ENCODE results near the gene POLR1A. TPM values are rescaled to one million over a fixed set of nuclear protein-coding genes. Genes with fewer than 3 reads are reported as not detected.

Gene POLR1A
- total RNA-seq, 1 experiment from 2014 or later, result 62.7 TPM

DNA sequence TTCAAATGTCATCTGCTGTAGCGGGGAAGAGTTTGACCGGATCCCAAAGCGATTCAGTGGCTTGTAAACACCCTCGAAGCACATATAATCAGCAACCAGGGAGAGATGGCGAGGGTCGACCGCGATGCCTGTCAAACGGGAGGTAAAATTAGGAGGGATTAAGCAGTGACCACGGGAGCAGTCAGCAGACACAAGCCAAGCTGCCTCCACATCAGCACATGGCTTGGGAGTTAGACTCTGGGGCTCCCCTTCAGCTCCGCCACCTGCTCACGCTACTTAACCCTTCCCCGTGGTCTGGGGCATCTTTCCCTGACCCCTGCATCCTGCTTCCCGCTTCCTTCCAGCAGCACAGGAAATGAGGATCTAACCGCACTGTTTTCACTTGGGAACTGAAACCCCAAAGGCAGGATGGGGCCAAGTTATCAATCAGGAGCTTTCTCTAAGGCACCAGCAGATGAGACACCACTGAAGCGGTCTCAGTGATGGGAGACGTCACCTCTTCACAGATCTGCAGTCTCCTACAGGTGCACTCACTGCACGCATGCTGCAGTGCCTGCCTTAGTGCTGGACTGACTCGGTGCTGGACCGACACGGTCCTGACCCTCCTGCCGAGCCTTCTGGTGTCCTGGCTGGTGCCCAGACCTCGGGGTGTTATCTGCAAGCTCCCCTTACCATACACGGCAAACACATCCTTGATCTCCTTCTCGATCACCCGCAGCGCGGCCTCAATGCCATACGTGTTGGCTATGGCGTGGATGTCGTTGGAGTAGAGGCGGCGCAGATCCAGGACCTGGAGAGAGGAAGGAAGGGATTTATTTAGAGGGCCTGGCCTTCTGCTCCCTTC is 77.5 kb downstream of the POLR1A start:
- Histone ChIP-seq H2BK120ac (ENCODE audit: low read depth, low read length, poor library complexity, severe bottlenecking) (no peak overlapping the region), H3K23ac (ENCODE audit: insufficient read length, low read depth, low read length) (no peak overlapping the region), H3K27me3 (ENCODE audit: insufficient read depth, low read length) (no peaks in the 10 kb centered on the region), H3K14ac (ENCODE audit: insufficient read depth, low read length) (no peak overlapping the region), H3K9ac (ENCODE audit: extremely low read depth, insufficient read length, low read length) (no peak overlapping the region), H3K4me1 (ENCODE audit: insufficient read depth, low read length) (no peaks in the 10 kb centered on the region), H2BK5ac (ENCODE audit: insufficient read length, low read length) (no peak overlapping the region), H4K91ac (ENCODE audit: insufficient read length, low read depth, low read length) (no peak overlapping the region), H2BK20ac (ENCODE audit: low read depth, low read length, poor library complexity, severe bottlenecking) (no peak overlapping the region), H3K23me2 (ENCODE audit: insufficient read length, low read depth, low read length, poor library complexity, severe bottlenecking) (no peaks in the 10 kb centered on the region), H2AFZ (ENCODE audit: low read length) (no peak overlapping the region), H4K5ac (ENCODE audit: insufficient read length, low read depth, low read length) (no peak overlapping the region), H2BK12ac (ENCODE audit: insufficient read length, low read depth, low read length) (no peak overlapping the region), H3T11ph (ENCODE audit: low read length) (no peak overlapping the region), H3K4ac (ENCODE audit: low read depth, low read length) (no peak overlapping the region), H3K56ac (ENCODE audit: insufficient read length, low read depth, low read length) (no peak overlapping the region), H3K4me2 (ENCODE audit: insufficient read depth, insufficient read length, low read length) (no peak overlapping the region), H3K18ac (ENCODE audit: insufficient read length, low read depth, low read length) (no peak overlapping the region), H3K79me2 (ENCODE audit: insufficient read depth, low read length) (no peaks in the 10 kb centered on the region), H3K9me3 (ENCODE audit: control insufficient read depth, low read depth, low read length) (no peaks in the 10 kb centered on the region), H3K27ac (ENCODE audit: insufficient read length, low read depth, low read length) (no peak overlapping the region), H4K8ac (replicated peaks; ENCODE audit: insufficient read length, low read depth, low read length) (no peak overlapping the region), H2AK5ac (ENCODE audit: insufficient read length, low read length) (no peak overlapping the region), H2BK15ac (ENCODE audit: low read depth, low read length) (no peak overlapping the region), H4K20me1 (ENCODE audit: control insufficient read depth, insufficient read depth, insufficient read length) (no peaks in the 10 kb centered on the region), H3K79me1 (ENCODE audit: insufficient read depth, low read depth, low read length, poor library complexity, severe bottlenecking) (no peaks in the 10 kb centered on the region)
- no peak overlapping the region for H3K27ac Mint-ChIP-seq
- WGBS (ENCODE audit: extremely low coverage, insufficient read length, low lambda C conversion rate), result no CpG with 5 or more reads among the region's 33 CpGs
- no peak overlapping the region for H3K4me3 Mint-ChIP-seq
- no peak for DNase-seq
- H3K9me3 Mint-ChIP-seq, result no peaks in the 10 kb centered on the region; a peak in 1 of 5 replicates
- TF ChIP-seq, protein P1, sequence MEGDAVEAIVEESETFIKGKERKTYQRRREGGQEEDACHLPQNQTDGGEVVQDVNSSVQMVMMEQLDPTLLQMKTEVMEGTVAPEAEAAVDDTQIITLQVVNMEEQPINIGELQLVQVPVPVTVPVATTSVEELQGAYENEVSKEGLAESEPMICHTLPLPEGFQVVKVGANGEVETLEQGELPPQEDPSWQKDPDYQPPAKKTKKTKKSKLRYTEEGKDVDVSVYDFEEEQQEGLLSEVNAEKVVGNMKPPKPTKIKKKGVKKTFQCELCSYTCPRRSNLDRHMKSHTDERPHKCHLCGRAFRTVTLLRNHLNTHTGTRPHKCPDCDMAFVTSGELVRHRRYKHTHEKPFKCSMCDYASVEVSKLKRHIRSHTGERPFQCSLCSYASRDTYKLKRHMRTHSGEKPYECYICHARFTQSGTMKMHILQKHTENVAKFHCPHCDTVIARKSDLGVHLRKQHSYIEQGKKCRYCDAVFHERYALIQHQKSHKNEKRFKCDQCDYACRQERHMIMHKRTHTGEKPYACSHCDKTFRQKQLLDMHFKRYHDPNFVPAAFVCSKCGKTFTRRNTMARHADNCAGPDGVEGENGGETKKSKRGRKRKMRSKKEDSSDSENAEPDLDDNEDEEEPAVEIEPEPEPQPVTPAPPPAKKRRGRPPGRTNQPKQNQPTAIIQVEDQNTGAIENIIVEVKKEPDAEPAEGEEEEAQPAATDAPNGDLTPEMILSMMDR (conservative IDR thresholded peaks at IDR 0.05), result no peak
- H3K27me3 Mint-ChIP-seq (ENCODE audit: low read depth), result no peaks in the 10 kb centered on the region
- H3K4me1 Mint-ChIP-seq, result no peaks in the 10 kb centered on the region
- H3K36me3 Mint-ChIP-seq (ENCODE audit: insufficient read depth in 1 of 3, low read depth in 3 of 3), result peaks cover 39 to 89% (median 81%) of the 10 kb centered on the region in 3 experiments; a peak in 6 of 7 replicates
